HepG2 (cell line): Measurements from ENCODE around the gene TTC31. TPM values are rescaled to one million over a fixed set of nuclear protein-coding genes. Genes with fewer than 3 reads are reported as not detected.

ENCODE experiments used
- DR1 ChIP-seq: sonication (generic); formaldehyde crosslinking; IDR thresholded peaks from 2 replicates; pipeline ENCODE4 v1.8.0; 2021; ENCODE audit warnings: mild to moderate bottlenecking, missing genetic modification reagents, inconsistent platforms
- EP300 ChIP-seq, 3 experiments: sonication (generic) in 1 of 3; formaldehyde crosslinking in 1 of 3; IDR thresholded peaks; 2 replicates each; pipeline versions ENCODE4 v1.5.1 to v1.6.1; 2011 to 2020; ENCODE audit warnings: low read depth in 2 of 3, low read length in 2 of 3, borderline replicate concordance in 1 of 3, improper control_type of control experiment in 1 of 3, mild to moderate bottlenecking in 1 of 3, missing genetic modification reagents in 1 of 3, moderate library complexity in 1 of 3
- HDAC1 ChIP-seq: sonication (generic); formaldehyde crosslinking; IDR thresholded peaks from 2 replicates; pipeline ENCODE4 v1.5.1; 2020; ENCODE audit warnings: mild to moderate bottlenecking, missing genetic modification reagents
- HNF4G ChIP-seq, 2 experiments: sonication (generic) in 1 of 2; formaldehyde crosslinking in 1 of 2; IDR thresholded peaks; 2 replicates each; pipeline versions ENCODE4 v1.4.0 to v1.6.1; 2011 to 2020; ENCODE audit warnings: borderline replicate concordance in 2 of 2, low read depth in 2 of 2, mild to moderate bottlenecking in 2 of 2, low read length in 1 of 2, missing genetic modification reagents in 1 of 2, moderate library complexity in 1 of 2
- HOXA7 ChIP-seq: sonication (generic); formaldehyde crosslinking; IDR thresholded peaks from 2 replicates; pipeline ENCODE4 v1.8.1; 2022; ENCODE audit warnings: mild to moderate bottlenecking, missing genetic modification reagents, moderate library complexity
- KDM3A ChIP-seq: IDR thresholded peaks from 2 replicates; pipeline ENCODE4 v1.6.1; 2018; ENCODE audit warnings: low read depth, missing compliant biosample characterization
- NR1H2 ChIP-seq: sonication (generic); formaldehyde crosslinking; IDR thresholded peaks from 2 replicates; pipeline ENCODE4 v1.8.1; 2022; ENCODE audit warnings: low read depth, missing genetic modification reagents, borderline replicate concordance
- SAFB2 ChIP-seq: sonication (generic); formaldehyde crosslinking; IDR thresholded peaks from 2 replicates; pipeline ENCODE4 v1.5.1; 2020; ENCODE audit warnings: missing genetic modification reagents, low read depth, mild to moderate bottlenecking, borderline replicate concordance
- SIX4 ChIP-seq: sonication (generic); formaldehyde crosslinking; IDR thresholded peaks from 2 replicates; pipeline ENCODE4 v1.4.0; 2020; ENCODE audit warnings: missing genetic modification reagents
- ZNF619 ChIP-seq: sonication (generic); formaldehyde crosslinking; IDR thresholded peaks from 2 replicates; pipeline ENCODE4 v1.4.0; 2020; ENCODE audit warnings: mild to moderate bottlenecking, missing genetic modification reagents
- ZNF768 ChIP-seq: sonication (generic); formaldehyde crosslinking; IDR thresholded peaks from 2 replicates; pipeline ENCODE4 v1.4.0; 2020; ENCODE audit warnings: missing genetic modification reagents
- ZNF788 ChIP-seq: sonication (generic); formaldehyde crosslinking; IDR thresholded peaks from 2 replicates; pipeline ENCODE4 v1.5.0; 2020; ENCODE audit warnings: mild to moderate bottlenecking, missing genetic modification reagents, borderline replicate concordance
- polyA plus RNA-seq, 8 experiments: library from polyadenylated mRNA; depleted of rRNA in 3 of 8; stranded (reverse) in 7 of 8; unstranded in 1 of 8; fragments of >200 nt; fragmentation: Illumina TruSeq in 4 of 8; extraction: Trizol in 4 of 8; gene quantifications; 2 replicates each; pipeline versions ENCODE4 v1.2.1 to v1.2.3, GENCODE V29; 2011 to 2016; ENCODE audit warnings: low read depth in 4 of 8, missing spikeins in 1 of 8, mixed read lengths in 1 of 8; ENCODE audit not compliant: insufficient read depth in 1 of 8
- total RNA-seq, 5 experiments: library from RNA; depleted of rRNA; stranded (reverse); fragments of >200 nt; fragmentation: Illumina TruSeq; extraction: Trizol; gene quantifications; 2 replicates each; pipeline ENCODE4 v1.2.3, GENCODE V29; 2016; ENCODE audit warnings: low read depth in 1 of 5
- TF ChIP-seq, protein P1 (sequence below): sonication (generic); formaldehyde crosslinking; IDR thresholded peaks from 2 replicates; pipeline ENCODE4 v1.5.0; 2020; ENCODE audit warnings: mild to moderate bottlenecking, missing genetic modification reagents
- TF ChIP-seq, protein P2 (sequence below): sonication (generic); formaldehyde crosslinking; IDR thresholded peaks from 2 replicates; pipeline ENCODE4 v1.8.1; 2023; ENCODE audit warnings: mild to moderate bottlenecking, moderate library complexity, missing genetic modification reagents
- TF ChIP-seq, protein P3 (sequence below): sonication (generic); formaldehyde crosslinking; IDR thresholded peaks from 2 replicates; pipeline ENCODE4 v1.4.0; 2020; ENCODE audit warnings: mild to moderate bottlenecking, low read depth, missing genetic modification reagents
- TF ChIP-seq, protein P4 (sequence below): sonication (generic); formaldehyde crosslinking; IDR thresholded peaks from 2 replicates; pipeline ENCODE4 v1.5.0; 2020; ENCODE audit warnings: mild to moderate bottlenecking, low read depth, missing genetic modification reagents, borderline replicate concordance

TTC31 gene
- total and polyA plus RNA-seq, 2 of the 13 experiments (the other 11 are each of a cell fraction or from before 2014, with no cell fraction given): 28.3 to 39.5 TPM

DNA sequence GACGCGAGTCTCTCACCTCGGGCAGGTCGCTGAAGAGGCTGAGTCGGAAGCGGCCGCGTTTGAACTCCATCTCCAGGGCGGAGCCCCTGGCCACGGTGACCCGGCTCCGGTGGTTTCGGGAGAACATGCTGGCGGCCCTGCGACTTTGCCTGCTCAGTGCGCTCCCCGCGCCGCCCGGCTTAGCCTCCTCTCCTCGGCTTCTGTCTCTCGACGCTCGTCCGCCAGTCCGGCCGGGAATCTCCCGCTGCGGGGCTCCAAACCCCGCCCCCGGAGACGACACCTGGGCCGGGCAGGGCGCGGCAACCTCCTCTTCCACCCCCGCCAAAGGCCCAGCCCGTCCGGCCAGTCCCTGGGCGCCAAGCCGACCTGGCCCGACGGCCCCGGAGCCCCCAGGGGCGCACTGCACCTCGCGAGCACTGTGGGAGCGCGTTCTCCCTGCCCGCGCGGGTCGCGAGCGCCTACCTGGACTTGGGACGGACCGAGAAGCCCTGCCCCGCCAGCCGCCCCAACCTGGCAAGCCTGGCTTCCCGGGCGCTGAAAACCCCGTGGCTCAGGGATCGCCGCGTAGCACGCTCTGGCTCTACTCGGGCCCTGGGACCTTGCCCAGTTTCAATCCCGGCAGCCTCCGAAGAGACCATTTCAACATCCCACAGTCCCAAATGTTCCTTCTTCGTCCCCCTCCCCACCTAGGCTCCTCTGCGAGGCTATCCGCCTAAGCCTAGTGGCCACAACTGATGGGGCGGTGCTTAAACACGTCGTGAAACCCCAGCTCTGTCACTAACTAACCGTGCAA is 41.0 kb upstream of the TTC31 start, which contains the start of gene RTKN (continued):
- TF ChIP-seq, protein P1, sequence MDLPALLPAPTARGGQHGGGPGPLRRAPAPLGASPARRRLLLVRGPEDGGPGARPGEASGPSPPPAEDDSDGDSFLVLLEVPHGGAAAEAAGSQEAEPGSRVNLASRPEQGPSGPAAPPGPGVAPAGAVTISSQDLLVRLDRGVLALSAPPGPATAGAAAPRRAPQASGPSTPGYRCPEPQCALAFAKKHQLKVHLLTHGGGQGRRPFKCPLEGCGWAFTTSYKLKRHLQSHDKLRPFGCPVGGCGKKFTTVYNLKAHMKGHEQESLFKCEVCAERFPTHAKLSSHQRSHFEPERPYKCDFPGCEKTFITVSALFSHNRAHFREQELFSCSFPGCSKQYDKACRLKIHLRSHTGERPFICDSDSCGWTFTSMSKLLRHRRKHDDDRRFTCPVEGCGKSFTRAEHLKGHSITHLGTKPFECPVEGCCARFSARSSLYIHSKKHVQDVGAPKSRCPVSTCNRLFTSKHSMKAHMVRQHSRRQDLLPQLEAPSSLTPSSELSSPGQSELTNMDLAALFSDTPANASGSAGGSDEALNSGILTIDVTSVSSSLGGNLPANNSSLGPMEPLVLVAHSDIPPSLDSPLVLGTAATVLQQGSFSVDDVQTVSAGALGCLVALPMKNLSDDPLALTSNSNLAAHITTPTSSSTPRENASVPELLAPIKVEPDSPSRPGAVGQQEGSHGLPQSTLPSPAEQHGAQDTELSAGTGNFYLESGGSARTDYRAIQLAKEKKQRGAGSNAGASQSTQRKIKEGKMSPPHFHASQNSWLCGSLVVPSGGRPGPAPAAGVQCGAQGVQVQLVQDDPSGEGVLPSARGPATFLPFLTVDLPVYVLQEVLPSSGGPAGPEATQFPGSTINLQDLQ (CRISPR knock-in tag): peak; percentile 96
- TF ChIP-seq ZNF619 (CRISPR knock-in tag): no peak; the same call in none of the 2 replicates
- TF ChIP-seq, protein P2, sequence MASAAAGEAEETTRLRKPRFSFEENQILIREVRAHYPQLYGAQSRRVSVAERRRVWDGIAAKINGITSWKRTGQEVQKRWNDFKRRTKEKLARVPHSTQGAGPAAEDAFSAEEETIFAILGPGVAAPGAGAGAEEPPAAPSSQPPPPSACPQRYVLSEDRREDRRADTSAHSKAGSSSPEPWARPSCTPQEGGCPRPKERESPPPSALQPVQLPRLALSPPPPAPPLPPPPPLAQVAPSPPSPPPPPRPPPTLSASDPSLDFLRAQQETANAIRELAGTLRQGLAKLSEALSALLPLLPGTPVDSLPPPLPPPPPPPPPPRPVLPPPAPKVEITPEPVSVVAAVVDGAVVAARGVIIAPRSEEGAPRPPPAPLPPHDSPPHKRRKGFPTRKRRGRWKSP (CRISPR knock-in tag): peak; percentile 82
- peak; percentile 94 for TF ChIP-seq SAFB2
- TF ChIP-seq, protein P3, sequence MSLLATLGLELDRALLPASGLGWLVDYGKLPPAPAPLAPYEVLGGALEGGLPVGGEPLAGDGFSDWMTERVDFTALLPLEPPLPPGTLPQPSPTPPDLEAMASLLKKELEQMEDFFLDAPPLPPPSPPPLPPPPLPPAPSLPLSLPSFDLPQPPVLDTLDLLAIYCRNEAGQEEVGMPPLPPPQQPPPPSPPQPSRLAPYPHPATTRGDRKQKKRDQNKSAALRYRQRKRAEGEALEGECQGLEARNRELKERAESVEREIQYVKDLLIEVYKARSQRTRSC (CRISPR knock-in tag): no peak
- TF ChIP-seq KDM3A (CRISPR knock-in tag): no peak; the same call in 1 of the 2 replicates
- no peak; the same call in 1 of the 2 replicates for TF ChIP-seq HNF4G (IDR thresholded peaks at IDR 0.05; ENCODE audit: borderline replicate concordance, low read depth, low read length)
- TF ChIP-seq HNF4G (CRISPR knock-in tag; IDR thresholded peaks at IDR 0.05; ENCODE audit: borderline replicate concordance, low read depth): no peak; the same call in 1 of the 2 replicates
- peak; percentile 49; the same call in 1 of the 2 replicates for TF ChIP-seq ZNF768
- TF ChIP-seq ZNF788 (CRISPR knock-in tag): peak; percentile 48; the same call in 1 of the 2 replicates
- TF ChIP-seq SIX4: peak; percentile 53; the same call in 1 of the 2 replicates
- TF ChIP-seq, protein P4, sequence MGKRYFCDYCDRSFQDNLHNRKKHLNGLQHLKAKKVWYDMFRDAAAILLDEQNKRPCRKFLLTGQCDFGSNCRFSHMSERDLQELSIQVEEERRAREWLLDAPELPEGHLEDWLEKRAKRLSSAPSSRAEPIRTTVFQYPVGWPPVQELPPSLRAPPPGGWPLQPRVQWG: no peak
- TF ChIP-seq NR1H2 (CRISPR knock-in tag): peak; percentile 64
- peak; percentile 95 for TF ChIP-seq HDAC1 (CRISPR knock-in tag)
- peak; percentile 97 for TF ChIP-seq DR1 (CRISPR knock-in tag)
- no peak for TF ChIP-seq HOXA7
- TF ChIP-seq EP300 (IDR thresholded peaks at IDR 0.05; ENCODE audit: low read depth in 2 of 2, low read length in 2 of 2): no peak
- peak; percentile 59; the same call in 1 of the 2 replicates for TF ChIP-seq EP300 (CRISPR knock-in tag; IDR thresholded peaks at IDR 0.05; ENCODE audit: borderline replicate concordance)
